AG09309 (cell line): ENCODE results near the gene OR6B1.

Source experiments
- DNase-seq: peaks from one replicate; pipeline ENCODE4 v3.0.0-alpha.2; 2010; ENCODE audit warnings: low read depth
- H3K4me3 ChIP-seq: 2 replicates; pipeline ENCODE4 v1.5.1; 2011; ENCODE audit warnings: mild to moderate bottlenecking, low read depth, low read length, moderate library complexity; ENCODE audit not compliant: control insufficient read depth
- CTCF ChIP-seq: IDR thresholded peaks from 2 replicates; pipeline ENCODE4 v1.5.1; 2011; ENCODE audit warnings: mild to moderate bottlenecking, low read depth, low read length, inconsistent platforms; ENCODE audit not compliant: insufficient read depth, control insufficient read depth; ENCODE audit errors: missing control alignments

Gene OR6B1

DNA sequence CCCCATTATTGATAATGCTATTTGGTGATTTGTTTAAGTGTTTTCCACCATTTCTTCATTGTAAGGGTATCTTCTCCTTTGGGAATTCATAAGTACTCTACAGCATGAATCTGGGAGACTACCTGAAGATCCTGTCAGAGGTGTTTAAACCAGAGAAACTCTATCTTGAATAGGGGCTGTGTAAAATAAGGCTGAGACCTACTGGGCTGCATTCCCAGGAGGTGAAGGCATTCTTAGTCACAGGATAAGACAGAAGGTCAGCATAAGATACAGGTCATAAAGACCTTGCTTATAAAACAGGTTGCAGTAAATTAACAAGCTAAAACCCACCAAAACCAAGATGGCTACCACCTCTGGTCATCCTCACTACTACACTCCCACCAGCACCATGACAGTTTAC is 35.3 kb downstream of the OR6B1 start:
- TF ChIP-seq CTCF: no peak
- no peak for DNase-seq
- H3K4me3 ChIP-seq: no peak overlapping the region

- no peak for DNase-seq
- no peak overlapping the region for H3K4me3 ChIP-seq
- no peak for TF ChIP-seq CTCF
Observed at GRCh38 chr7:144036302-144036885, 36.3 kb downstream of the OR6B1 start.

DNA sequence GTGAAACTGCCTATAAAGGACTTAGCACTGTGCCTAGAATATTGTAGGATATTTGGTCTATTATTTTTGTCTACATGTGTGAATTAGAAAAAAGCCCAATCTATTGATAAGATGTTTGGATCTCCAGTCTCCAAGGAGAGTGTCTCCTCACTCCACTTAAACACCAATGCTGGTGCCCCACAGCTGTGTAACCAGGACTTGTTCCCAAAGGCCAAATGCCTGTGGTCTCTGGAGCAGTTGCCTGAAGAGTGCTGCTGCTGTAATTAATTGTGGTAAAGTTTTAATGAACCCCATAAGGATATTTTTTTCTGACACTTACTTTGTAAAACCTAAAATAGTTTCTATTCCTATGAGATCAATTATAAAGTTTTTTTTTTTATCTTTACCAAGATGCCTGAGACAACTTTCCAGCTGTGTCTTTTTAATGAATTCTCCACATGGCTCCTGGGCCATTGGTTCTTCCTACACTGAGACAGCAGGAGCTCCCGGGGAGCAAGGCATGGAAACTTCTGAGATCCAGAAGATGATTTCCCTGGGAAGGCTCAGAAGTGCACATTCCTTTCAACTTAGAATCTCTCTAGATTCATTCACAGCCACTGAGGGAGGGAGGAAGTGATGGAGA is 37.4 kb downstream of the OR6B1 start:
- DNase-seq: no peak
- no peak overlapping the region for H3K4me3 ChIP-seq
- no peak for TF ChIP-seq CTCF

- H3K4me3 ChIP-seq: no peak overlapping the region
- TF ChIP-seq CTCF: no peak
- DNase-seq: no peak
Observed at GRCh38 chr7:144038887-144039286, 38.8 kb downstream of the OR6B1 start.

DNA sequence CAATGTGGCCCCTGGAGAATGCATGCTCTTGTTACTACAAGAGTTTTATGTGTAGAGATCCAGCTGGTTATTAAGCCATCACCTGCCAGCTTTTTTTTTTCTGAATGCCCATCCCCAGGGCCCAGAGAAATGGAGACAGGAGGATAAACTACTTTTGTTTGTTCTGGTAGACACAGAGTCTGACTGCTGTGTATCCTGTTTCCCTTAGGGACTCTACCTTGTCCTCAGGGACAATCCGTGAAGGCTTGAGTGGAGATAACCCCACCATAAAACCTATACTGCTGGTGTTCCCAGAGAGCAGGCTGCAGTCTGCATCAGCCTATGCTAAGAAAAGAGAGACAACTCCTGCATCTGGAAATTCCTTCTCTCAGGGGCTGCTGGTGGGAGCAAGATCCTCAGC is 48.5 kb downstream of the OR6B1 start, which contains the start of gene OR2A5:
Gene OR2A5 (plus strand): TSS at position 301 of the 400 bp plus-strand sequence. CDS start 1,454 bp downstream, outside the sequence.
- no peak for DNase-seq
- no peak within 1 kb of the TSS for H3K4me3 ChIP-seq
- no peak for TF ChIP-seq CTCF

GRCh38 chr7:144049491-144049890 is 49.4 kb downstream of the OR6B1 start:
- no peak overlapping the region for H3K4me3 ChIP-seq
- TF ChIP-seq CTCF: no peak
- no peak for DNase-seq
